ENCODE data around the gene EPHB1.

Gene EPHB1

DNA sequence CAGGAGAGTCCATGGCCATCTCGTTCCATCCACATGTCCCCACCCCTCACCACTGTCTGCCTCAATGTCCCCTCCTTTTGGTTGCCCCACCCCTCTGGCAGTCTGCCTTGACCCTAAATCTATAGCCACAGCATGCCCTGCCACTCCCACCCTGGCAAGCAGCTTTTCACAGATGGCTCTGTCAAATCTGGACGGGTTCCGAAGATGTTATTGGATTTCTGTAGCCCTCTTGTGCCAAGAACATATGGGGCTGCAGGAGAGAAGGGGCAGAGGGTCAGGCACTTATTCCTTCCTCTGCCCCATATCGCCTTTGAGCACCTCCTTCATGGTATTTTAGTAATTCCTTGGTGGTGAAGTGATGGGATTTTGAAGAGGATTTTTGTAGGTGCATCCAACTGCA lies 57.1 kb downstream of the EPHB1 start:
- DNase-seq, result no peak

DNA sequence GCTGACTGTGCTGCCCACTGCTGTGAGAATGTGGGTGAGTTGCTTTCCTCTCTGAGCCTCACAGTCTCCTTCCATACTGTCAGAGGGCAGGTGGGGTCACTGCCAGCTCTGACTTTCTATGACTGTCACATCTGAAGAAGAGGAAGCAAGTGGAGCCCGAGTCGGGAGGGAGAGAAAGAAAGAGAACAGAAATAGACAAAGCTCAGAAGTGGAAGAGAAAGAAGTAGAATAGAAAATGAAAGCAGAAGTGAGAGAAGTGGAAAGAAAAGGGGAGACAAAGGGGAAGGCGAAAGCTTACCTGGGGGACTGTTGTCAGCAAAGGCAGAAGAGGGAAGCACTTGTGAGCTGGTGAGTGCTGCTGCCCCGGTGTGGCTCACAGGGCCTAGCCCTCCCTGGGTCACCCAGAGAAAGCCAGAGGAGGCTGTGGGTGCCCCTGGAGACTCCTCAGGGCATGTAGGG lies 57.9 kb downstream of the EPHB1 start:
- no peak for DNase-seq

DNA sequence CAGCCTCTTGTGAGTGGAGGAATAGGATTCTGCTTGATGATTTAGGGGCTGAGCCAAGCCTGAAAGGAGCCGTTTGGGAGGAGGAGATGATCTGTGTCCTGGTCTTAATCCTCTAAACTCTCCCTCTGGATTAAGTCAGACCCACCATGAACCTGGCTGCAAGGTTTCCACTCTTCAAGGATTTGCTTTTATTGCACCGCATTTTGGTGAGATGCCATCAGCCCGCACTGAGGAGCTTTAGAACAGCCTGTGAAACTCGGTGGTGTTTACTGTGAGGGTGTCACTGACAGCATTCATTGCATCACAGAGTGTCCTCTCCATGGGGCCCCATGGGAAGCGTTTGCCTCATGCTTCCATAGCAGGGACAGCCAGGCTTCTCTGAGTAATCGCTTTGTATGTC lies 59.2 kb downstream of the EPHB1 start:
- no peak for DNase-seq

DNA sequence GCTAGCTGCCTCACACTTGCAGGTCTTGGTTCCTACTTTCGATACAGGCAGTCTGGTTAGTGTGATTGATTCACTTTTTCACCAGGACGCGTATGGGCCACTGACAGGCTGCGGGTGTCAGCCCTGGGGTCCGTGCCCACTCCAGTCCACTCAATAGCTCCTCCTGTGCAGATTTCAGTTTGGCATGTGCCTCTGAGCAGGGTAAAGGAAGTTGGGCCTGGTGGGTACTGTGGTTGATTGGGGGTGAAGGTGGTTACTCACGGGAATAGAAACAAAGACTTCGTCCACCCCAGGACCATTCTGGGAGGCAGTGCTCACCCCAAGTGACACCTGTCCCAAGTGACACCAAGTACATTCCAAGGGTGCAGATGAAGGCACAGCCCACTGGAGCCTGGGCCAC lies 62.3 kb downstream of the EPHB1 start:
- DNase-seq, result no peak

GRCh38 chr3:134857776-134858362 lies 62.8 kb downstream of the EPHB1 start:
- DNase-seq, result no peak

DNA sequence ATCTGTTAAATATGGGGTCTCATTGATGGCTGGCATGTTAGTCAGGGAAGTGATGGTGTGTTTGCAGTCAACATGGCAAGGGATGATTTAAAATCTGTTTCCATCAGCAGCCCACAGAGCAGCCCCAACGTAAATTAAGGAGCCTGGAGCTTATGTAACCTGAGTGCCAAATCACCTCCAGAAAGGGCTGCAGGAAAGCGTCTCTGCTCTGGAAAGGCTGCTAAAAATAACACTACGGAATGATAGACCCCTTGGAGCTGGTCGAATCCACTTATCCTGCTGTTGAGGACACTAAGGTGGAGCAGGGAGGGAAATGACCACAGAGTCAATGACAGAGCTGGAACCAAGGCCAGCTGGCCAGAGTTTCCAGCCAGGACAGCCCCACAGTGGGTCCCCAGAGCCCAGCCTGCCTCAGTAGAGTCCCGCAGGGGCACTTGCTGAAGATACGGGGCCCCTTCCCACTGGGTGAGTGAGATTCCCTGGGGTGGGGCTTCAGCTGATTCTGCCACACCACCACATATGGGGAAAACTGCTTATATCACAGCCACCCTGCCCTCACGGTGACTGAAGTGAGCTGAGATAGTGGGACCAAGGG lies 63.5 kb downstream of the EPHB1 start:
- no peak for DNase-seq

- no peak for DNase-seq
Measured at GRCh38 chr3:134859341-134859740, 64.3 kb downstream of the EPHB1 start.

- DNase-seq, result no peak
Measured at GRCh38 chr3:134860141-134860540, 65.1 kb downstream of the EPHB1 start.

- no peak for DNase-seq
Measured at GRCh38 chr3:134863915-134864314, 68.9 kb downstream of the EPHB1 start.

DNA sequence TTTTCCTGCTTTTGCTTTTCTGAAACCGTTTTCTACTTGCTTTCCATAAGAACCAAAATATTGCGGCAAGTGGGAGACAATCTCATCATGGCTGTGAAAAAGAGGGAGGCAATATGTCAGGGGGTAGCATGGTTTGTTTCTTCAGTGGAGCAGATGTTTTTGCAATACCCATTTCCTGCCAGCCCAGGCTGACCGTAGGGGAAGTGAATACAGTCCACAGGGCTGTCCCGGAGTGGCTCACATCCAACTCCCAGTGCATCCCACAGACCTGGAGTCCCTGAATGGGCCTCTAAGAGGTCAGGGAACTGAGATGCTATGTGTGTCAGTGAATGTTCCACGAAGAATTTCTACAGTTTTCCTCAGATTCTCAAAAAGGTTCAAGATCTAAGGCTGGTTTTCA lies 69.6 kb downstream of the EPHB1 start:
- DNase-seq, result peak; percentile 6

DNA sequence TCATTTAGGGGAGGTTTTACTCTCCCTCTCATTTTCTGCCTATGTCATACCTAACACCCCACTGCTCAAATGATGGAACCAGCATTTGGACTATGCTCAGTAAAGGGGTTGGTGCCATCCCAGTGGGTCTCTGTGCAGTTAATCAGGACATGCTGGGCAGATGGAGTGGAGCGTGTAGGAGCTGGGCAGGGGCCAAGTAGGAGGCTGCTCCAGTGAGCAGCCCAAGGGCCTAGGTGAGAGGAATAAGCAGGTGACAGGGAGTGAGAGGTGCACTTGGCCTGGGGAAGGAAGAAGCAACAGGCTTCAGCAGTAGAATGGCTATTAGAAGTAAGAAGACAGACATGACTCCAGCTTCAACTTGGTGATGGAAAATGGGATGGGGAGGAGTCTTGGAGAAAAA lies 72.2 kb downstream of the EPHB1 start:
- no peak for DNase-seq

- DNase-seq, result no peak
Measured at GRCh38 chr3:134869153-134869726, 74.2 kb downstream of the EPHB1 start.

GRCh38 chr3:134871818-134872217 lies 76.8 kb downstream of the EPHB1 start:
- no peak for DNase-seq

DNA sequence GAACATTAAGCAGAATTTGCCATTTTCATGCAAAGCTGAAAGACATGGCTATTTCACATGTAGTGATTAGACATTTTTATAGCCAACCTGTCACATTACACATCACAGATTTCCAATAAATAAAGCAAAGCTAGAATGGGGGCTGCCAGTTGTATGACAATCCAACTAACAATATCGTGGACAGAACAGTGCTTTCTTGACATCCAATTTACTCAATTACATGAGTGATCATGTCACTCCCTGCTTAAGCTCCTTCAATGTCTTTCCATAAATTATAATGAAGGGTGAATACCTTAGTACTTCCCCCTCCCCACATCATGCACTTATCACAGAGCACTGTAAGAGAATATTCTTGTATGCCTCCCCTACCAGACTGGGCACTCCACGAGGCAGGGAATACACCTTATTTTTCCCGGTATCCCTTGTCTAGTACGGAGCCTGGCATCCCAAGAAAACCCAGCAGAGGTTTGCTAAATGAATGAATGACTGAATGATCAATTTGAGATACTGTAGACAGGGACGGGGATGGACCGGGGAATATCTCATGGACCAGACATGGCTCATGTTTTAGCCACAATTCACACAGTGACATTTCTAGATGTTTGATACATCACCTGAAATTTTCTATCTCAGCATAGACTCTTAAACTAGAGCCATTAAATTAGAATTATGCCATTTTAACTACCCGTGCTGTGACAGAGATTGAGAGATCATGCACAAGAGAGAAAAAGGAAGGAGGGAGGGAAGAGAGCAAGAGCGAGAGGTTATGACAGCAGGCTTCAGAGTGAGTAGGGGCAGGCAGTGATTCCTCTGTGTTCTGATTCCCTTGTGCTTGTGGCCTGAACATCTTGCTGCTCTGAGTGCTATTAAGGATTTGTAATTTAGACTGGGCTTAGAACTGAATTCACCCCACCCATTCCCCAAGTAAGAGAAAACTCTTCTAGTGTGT lies 77.7 kb downstream of the EPHB1 start:
- no peak for DNase-seq

- DNase-seq, result no peak
Measured at GRCh38 chr3:134873789-134874188, 78.7 kb downstream of the EPHB1 start.

- no peak for DNase-seq
Measured at GRCh38 chr3:134874737-134875413, 79.8 kb downstream of the EPHB1 start.

- DNase-seq, result no peak
Measured at GRCh38 chr3:134876836-134877235, 81.8 kb downstream of the EPHB1 start.

- no peak for DNase-seq
Measured at GRCh38 chr3:134877788-134878187, 82.7 kb downstream of the EPHB1 start.

- no peak for DNase-seq
Measured at GRCh38 chr3:134879990-134880389, 84.9 kb downstream of the EPHB1 start.

DNA sequence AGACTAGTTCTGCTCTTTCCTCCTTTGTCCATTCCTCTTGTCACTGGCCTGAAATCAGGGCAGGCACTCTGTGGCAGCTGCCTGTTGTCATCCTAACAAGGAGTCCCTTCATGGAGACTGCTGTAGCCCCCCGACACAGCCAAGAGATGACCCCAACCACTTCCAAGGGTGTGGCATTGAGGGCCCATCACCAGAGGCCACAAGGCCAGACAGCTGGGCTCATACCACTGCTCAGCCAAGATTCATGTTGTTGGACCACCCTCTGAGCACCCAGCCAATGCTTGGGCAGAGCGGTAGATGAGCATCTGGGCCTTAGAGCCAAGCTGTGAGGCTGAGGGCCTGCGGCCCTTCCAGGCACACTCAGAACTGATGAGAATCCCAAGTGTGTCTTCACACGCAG lies 85.4 kb downstream of the EPHB1 start:
- no peak for DNase-seq

GRCh38 chr3:134881305-134881704 lies 86.2 kb downstream of the EPHB1 start:
- no peak for DNase-seq

DNA sequence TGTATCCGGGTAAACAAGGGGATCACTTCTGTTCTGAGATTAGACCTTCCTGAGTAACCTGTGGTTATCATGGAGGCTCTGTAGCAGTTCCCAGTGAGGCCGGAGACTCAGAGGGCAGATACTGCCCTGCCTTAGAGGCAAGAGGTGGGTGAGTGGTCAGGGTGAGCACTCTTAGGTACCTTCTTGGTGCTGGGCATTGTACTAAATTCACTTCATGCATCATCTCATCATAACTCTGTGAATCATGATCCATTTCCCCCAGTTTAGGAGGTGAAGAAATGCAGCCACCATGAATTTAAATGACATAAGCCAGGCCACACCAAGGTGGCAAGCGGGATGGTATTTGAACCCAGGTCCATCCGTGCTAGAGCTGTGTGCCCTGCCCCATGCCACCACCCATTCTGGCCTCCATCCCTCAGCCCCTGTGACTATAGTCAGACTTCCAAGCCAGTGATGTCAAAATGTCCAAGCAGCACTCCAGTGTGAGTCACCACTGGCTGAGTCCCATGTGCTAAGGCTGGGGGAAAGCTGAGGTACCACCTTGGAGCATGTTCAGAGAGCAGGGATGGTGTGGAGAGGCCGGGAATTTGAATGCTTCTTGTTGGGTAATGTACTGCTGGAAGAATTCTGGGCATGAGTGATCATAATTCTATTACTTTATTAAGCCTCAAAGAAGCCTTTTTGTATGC lies 88.8 kb downstream of the EPHB1 start:
- DNase-seq, result peak; percentile 33

Data from fibroblast of skin of right quadriceps (primary cell).